ENCODE measurements around the gene PSMG3. TPM values are rescaled to one million over a fixed set of nuclear protein-coding genes. Genes with fewer than 3 reads are reported as not detected.

Gene PSMG3
- total RNA-seq, 5 donors from 2014 or later (not counting 1 experiment from before 2014, with no cell fraction given): 17.6 to 28.5 (median 20.6) TPM

- Mint-ChIP-seq H3K9me3 (no peaks in the 10 kb centered on the region), H3K27ac (no peak overlapping the region), H3K36me3 (no peaks in the 10 kb centered on the region), H3K4me3 (no peak overlapping the region), H3K4me1 (peaks cover 0 to 3% (median 0%) of the 10 kb centered on the region in 3 donors), H3K27me3 (no peaks in the 10 kb centered on the region)
- no peak overlapping the region for H3K4me3 ChIP-seq (ENCODE audit: control insufficient read depth in 1 of 2, extremely low read depth in 1 of 2, low read length in 1 of 2)
- H3K27me3 ChIP-seq (replicated peaks in 1 of 2; ENCODE audit: control insufficient read depth in 2 of 2, extremely low read depth in 1 of 2, insufficient read depth in 2 of 2, low read length in 1 of 2): peaks cover 0 to 17% of the 10 kb centered on the region in 2 experiments
- WGBS (ENCODE audit: insufficient coverage): 96% methylated on average over 8 of the region's 10 CpGs
- POLR2A ChIA-PET: no interaction called here
- no peak for ATAC-seq (replicated peaks in 1 of 4)
- peaks cover 0 to 3% of the 10 kb centered on the region in 2 donors for H3K36me3 ChIP-seq (ENCODE audit: control insufficient read depth in 2 of 2, extremely low read depth in 1 of 2, insufficient read depth in 1 of 2, low read length in 1 of 2)
- DNase-seq: no peak
- H3K27ac ChIP-seq (ENCODE audit: low read length): no peak overlapping the region
- no peaks in the 10 kb centered on the region for H3K9me3 ChIP-seq
- CTCF ChIA-PET: no interaction called here
- peaks cover 2 to 14% of the 10 kb centered on the region in 2 experiments for H3K4me1 ChIP-seq (ENCODE audit: control insufficient read depth in 1 of 2, extremely low read depth in 1 of 2, insufficient read depth in 2 of 2, low read length in 2 of 2)
Observed at GRCh38 chr7:1557771-1558170, 12.1 kb downstream of the PSMG3 start.

- no peaks in the 10 kb centered on the region for H3K9me3 ChIP-seq
- DNase-seq (no peak), ATAC-seq (replicated peaks in 1 of 4) (no peak)
- Mint-ChIP-seq H3K27ac (no peak overlapping the region), H3K4me1 (peaks cover 0 to 3% (median 0%) of the 10 kb centered on the region in 3 donors), H3K4me3 (no peak overlapping the region), H3K27me3 (no peaks in the 10 kb centered on the region), H3K36me3 (no peaks in the 10 kb centered on the region), H3K9me3 (no peaks in the 10 kb centered on the region)
- H3K4me1 ChIP-seq (ENCODE audit: control insufficient read depth in 1 of 2, extremely low read depth in 1 of 2, insufficient read depth in 2 of 2, low read length in 2 of 2): peaks cover 2 to 14% of the 10 kb centered on the region in 2 experiments
- H3K36me3 ChIP-seq (ENCODE audit: control insufficient read depth in 2 of 2, extremely low read depth in 1 of 2, insufficient read depth in 1 of 2, low read length in 1 of 2): peaks cover 0 to 3% of the 10 kb centered on the region in 2 donors
- H3K27ac ChIP-seq (ENCODE audit: low read length): no peak overlapping the region
- 100% methylated on average over 2 of the region's 7 CpGs for WGBS (ENCODE audit: insufficient coverage)
- ChIA-PET CTCF (no interaction called here), POLR2A (no interaction called here)
- no peak overlapping the region for H3K4me3 ChIP-seq (ENCODE audit: control insufficient read depth in 1 of 2, extremely low read depth in 1 of 2, low read length in 1 of 2)
- H3K27me3 ChIP-seq (replicated peaks in 1 of 2; ENCODE audit: control insufficient read depth in 2 of 2, extremely low read depth in 1 of 2, insufficient read depth in 2 of 2, low read length in 1 of 2): peaks cover 0 to 17% of the 10 kb centered on the region in 2 experiments
Observed at GRCh38 chr7:1557006-1557405, 12.8 kb downstream of the PSMG3 start.

- H3K36me3 ChIP-seq (ENCODE audit: control insufficient read depth in 2 of 2, extremely low read depth in 1 of 2, insufficient read depth in 1 of 2, low read length in 1 of 2): peaks cover 0 to 3% of the 10 kb centered on the region in 2 donors
- H3K4me3 ChIP-seq (ENCODE audit: control insufficient read depth in 1 of 2, extremely low read depth in 1 of 2, low read length in 1 of 2): no peak within 1 kb of the TSS
- Mint-ChIP-seq H3K27ac (no peak within 1 kb of the TSS), H3K9me3 (no peaks in the 10 kb centered on the region), H3K27me3 (no peaks in the 10 kb centered on the region), H3K36me3 (no peaks in the 10 kb centered on the region), H3K4me1 (peaks cover 0 to 3% (median 0%) of the 10 kb centered on the region in 3 donors), H3K4me3 (no peak within 1 kb of the TSS)
- H3K9me3 ChIP-seq: no peaks in the 10 kb centered on the region
- peaks cover 0 to 17% of the 10 kb centered on the region in 2 experiments for H3K27me3 ChIP-seq (replicated peaks in 1 of 2; ENCODE audit: control insufficient read depth in 2 of 2, extremely low read depth in 1 of 2, insufficient read depth in 2 of 2, low read length in 1 of 2)
- peak; percentile 72 to 81 (median 77) for ATAC-seq (replicated peaks in 1 of 4)
- 50% methylated on average over 22 of the region's 23 CpGs for WGBS (ENCODE audit: insufficient coverage)
- ChIA-PET CTCF (no interaction called here), POLR2A (no interaction called here)
- H3K27ac ChIP-seq (ENCODE audit: low read length): no peak within 1 kb of the TSS
- peak in 30 of 35 experiments; percentile 17 to 68 (median 44) for DNase-seq
- H3K4me1 ChIP-seq (ENCODE audit: control insufficient read depth in 1 of 2, extremely low read depth in 1 of 2, insufficient read depth in 2 of 2, low read length in 2 of 2): peaks cover 2 to 14% of the 10 kb centered on the region in 2 experiments
Observed at GRCh38 chr7:1555813-1556543, 13.9 kb downstream of the PSMG3 start, which contains the start of gene TMEM184A. Gene TMEM184A (minus strand): TSS chr7:1556205. CDS start chr7:1555484, 721 bp downstream.

GRCh38 chr7:1555046-1555812 is 14.6 kb downstream of the PSMG3 start:
- Mint-ChIP-seq H3K4me1 (peaks cover 0 to 3% (median 0%) of the 10 kb centered on the region in 3 donors), H3K27ac (no peak overlapping the region), H3K36me3 (no peaks in the 10 kb centered on the region), H3K4me3 (no peak overlapping the region), H3K27me3 (no peaks in the 10 kb centered on the region), H3K9me3 (no peaks in the 10 kb centered on the region)
- Histone ChIP-seq H3K4me1 (ENCODE audit: control insufficient read depth in 1 of 2, extremely low read depth in 1 of 2, insufficient read depth in 2 of 2, low read length in 2 of 2) (peaks cover 2 to 14% of the 10 kb centered on the region in 2 experiments), H3K4me3 (ENCODE audit: control insufficient read depth in 1 of 2, extremely low read depth in 1 of 2, low read length in 1 of 2) (no peak overlapping the region), H3K27ac (ENCODE audit: low read length) (no peak overlapping the region), H3K36me3 (ENCODE audit: control insufficient read depth in 2 of 2, extremely low read depth in 1 of 2, insufficient read depth in 1 of 2, low read length in 1 of 2) (peaks cover 0 to 3% of the 10 kb centered on the region in 2 donors), H3K9me3 (no peaks in the 10 kb centered on the region), H3K27me3 (replicated peaks in 1 of 2; ENCODE audit: control insufficient read depth in 2 of 2, extremely low read depth in 1 of 2, insufficient read depth in 2 of 2, low read length in 1 of 2) (peaks cover 0 to 17% of the 10 kb centered on the region in 2 experiments)
- ChIA-PET POLR2A (no interaction called here), CTCF (no interaction called here)
- no peak for ATAC-seq (replicated peaks in 1 of 4)
- DNase-seq: no peak
- WGBS (ENCODE audit: insufficient coverage): 73% methylated on average over 24 of the region's 35 CpGs

- Mint-ChIP-seq H3K27me3 (no peaks in the 10 kb centered on the region), H3K4me1 (peaks cover 0 to 3% (median 0%) of the 10 kb centered on the region in 3 donors), H3K36me3 (no peaks in the 10 kb centered on the region), H3K9me3 (no peaks in the 10 kb centered on the region), H3K4me3 (no peak overlapping the region), H3K27ac (no peak overlapping the region)
- no peaks in the 10 kb centered on the region for H3K9me3 ChIP-seq
- 74% methylated on average over 13 of the region's 20 CpGs for WGBS (ENCODE audit: insufficient coverage)
- peaks cover 2 to 14% of the 10 kb centered on the region in 2 experiments for H3K4me1 ChIP-seq (ENCODE audit: control insufficient read depth in 1 of 2, extremely low read depth in 1 of 2, insufficient read depth in 2 of 2, low read length in 2 of 2)
- ChIA-PET POLR2A (interaction anchor here in 1 of 2 donors (0.5 kb wide), 1 partner anchor 65 kb away, joined by 3 read pairs; no protein-coding TSS in a partner anchor), CTCF (interaction anchor here in 1 of 2 donors (0.6 kb wide), 1 partner anchor 222 kb away, joined by 6 read pairs; no protein-coding TSS in a partner anchor)
- no peak overlapping the region for H3K4me3 ChIP-seq (ENCODE audit: control insufficient read depth in 1 of 2, extremely low read depth in 1 of 2, low read length in 1 of 2)
- no peak overlapping the region for H3K27ac ChIP-seq (ENCODE audit: low read length)
- H3K36me3 ChIP-seq (ENCODE audit: control insufficient read depth in 2 of 2, extremely low read depth in 1 of 2, insufficient read depth in 1 of 2, low read length in 1 of 2): no peaks in the 10 kb centered on the region
- peaks cover 0 to 17% of the 10 kb centered on the region in 2 experiments for H3K27me3 ChIP-seq (replicated peaks in 1 of 2; ENCODE audit: control insufficient read depth in 2 of 2, extremely low read depth in 1 of 2, insufficient read depth in 2 of 2, low read length in 1 of 2)
- no peak for ATAC-seq (replicated peaks in 1 of 4)
- no peak for DNase-seq
Observed at GRCh38 chr7:1554333-1555045, 15.3 kb downstream of the PSMG3 start.
